ENCODE data around the gene PLB1.
"Not testable (repeated sequence)": the region's sequence is repeated elsewhere in the genome, so short reads cannot be mapped to it uniquely, and the experiment has no call there.

The PLB1 gene

GRCh38 chr2:28533044-28533680, 37.3 kb downstream of the PLB1 start:
- no peak for DNase-seq (ENCODE audit: low read depth)

- no peak for DNase-seq (ENCODE audit: low read depth)
Observed at GRCh38 chr2:28534817-28535216, 39.0 kb downstream of the PLB1 start.

DNA sequence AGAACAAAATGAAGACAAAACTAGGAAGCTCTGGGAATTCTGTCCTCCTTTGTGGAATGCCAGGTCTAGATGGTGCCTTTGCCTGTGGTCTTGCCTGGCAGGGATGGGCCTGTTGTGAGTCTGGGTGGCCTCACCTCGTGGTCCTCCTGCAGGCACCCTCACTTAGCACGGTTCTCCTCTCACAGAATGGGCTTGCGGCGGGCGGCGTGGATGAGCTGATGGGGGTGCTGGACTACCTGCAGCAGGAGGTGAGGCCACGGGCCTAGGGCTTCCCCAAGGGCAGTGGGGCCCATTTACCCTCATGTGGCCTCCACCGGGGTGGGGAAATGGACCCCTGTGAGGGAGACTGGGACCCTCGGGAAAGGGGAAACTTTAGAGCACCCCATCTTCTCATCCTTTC, 42.3 kb downstream of the PLB1 start:
- no peak for DNase-seq (ENCODE audit: low read depth)

GRCh38 chr2:28538652-28539051, 42.8 kb downstream of the PLB1 start:
- DNase-seq (ENCODE audit: low read depth), result no peak

DNA sequence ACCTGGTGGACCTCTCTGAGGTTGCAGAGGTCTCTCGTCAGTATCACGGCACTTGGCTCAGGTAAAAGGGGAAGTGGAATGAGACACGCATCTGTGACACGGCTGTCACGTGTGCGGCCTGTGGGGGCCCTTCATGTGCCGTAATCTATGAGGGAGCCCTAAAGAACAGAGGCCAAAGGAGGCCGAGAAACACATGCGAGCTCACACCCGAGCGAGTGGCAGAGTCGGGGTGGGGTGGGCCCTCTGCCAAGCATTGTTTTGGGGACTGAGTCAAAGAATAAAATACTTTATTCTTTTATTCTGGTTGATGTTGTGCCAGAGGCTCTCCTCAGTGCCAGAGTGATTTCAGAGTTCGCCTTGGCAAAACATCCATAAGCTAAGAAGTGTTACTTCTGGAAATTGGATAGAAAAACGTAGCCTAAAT, 43.3 kb downstream of the PLB1 start:
- no peak for DNase-seq (ENCODE audit: low read depth)

DNA sequence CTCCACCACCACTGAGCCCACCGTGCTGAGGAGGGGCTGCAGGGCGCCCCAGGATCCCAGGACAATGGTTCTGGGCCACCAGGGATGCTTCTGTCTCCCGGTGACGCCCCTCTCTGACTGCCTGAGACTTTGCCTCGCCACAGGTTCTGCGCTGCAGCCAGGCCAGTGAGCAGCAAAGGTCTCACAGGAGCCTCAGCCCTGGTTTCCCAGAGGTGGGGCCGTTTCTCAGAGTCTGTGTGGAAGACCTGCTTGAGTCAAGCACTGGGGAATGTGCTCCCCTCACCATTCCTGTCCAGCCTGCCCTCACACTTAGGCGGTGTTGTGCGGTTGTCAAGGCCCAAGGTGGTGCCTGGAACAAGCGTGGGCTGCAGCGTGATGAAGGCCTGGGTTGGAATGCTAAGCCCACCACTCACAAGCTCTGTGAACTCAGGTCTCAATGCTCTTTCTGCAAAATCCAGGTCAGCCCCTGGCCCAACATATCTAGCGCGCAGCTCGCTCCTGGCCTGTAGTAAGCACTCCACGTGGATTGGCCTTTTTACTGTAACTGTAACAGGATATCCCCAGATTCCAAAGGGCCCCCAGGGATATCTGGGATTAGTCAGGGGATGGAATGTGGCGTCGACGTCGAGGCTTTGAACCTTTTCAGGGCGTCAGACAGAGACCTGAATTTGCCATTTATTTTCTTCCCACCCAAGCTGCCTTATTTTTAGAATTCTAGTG, 47.6 kb downstream of the PLB1 start:
- DNase-seq (ENCODE audit: low read depth), result no peak

- no peak for DNase-seq (ENCODE audit: low read depth)
Observed at GRCh38 chr2:28544036-28544346, 48.1 kb downstream of the PLB1 start.

DNA sequence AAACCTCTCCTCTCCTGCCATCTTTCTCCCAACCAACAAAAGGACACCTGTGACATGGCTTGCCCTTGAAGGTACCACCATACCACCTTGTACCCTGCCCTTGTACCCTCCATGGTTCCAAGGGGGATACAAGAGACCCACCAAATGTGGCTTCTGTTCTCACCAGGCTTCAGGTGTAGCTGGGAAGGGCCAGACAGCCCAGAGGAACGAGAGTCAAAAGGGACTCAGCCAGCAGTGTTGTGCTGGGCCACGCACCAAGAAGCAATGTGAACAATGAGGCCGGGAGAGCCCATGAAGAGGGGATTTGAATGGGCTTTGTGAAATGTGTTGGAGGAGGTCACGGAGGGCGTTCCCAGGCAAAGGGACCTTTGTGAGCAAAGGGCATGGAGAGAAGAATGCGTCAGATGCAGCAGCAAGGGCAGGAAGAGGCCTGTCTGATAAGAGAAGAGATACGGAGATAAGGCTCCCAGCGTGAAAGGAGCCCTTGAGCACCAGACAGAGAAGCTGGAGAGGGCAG, 48.6 kb downstream of the PLB1 start:
- DNase-seq (ENCODE audit: low read depth), result no peak

DNA sequence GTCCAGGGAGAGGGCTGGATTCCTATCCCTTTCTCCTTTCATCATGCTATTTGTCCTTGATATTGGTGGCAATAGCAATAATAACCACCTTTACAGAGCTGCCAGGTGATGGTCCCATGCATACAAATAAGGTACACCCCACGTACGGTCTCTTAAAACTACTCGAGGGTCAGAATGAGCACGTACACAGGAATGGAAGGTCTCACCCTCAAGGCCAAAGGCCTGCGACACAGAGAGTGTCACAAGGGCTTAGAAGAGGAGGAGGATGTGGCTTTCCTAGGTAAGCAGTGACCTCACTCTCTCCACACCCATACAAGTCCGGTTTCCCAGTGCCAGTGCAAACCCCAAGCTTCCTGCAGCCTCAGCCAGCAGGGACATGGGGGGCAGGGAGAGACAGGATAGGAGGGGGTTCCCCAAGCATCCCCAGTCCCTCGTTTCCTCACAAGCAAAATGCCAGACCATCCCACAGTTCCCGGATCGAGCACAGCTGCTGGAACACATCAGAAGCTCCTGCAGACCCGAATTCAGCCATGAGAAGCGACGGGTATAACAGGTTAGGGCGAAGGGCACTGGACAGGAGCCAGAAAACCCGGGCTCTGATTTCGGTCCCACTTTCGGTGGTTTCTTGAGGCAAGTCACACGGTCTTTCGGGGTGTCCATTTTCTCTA, 49.2 kb downstream of the PLB1 start:
- no peak for DNase-seq (ENCODE audit: low read depth)

DNA sequence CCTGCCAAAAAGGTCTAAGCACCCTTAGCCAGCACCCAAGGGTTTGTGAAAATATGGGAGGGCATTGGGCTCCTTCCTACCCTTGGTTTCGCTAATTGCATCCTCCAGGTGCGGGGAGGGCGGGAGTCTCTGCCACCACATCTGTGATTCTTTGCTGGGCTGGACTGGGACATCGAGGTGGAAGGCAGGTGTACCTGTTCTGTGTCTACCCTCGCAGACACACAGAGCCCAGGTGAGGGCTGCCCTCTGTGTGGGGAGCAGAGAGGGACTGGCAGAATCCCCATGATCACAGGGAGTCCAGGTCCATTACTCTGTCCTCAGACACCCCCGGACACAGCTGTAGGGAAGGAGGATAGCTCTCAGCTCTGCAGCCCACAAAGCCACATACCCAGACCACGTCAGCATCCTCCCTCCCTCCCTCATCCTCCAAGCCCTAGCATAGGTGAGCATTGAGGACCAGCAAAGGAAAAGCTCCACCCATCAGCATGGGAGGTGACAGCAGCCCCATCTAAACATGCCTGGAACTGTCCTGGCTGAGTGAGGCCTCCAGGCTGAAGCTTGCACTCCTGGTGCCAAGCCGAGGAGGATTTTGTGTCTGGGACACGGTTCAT, 49.8 kb downstream of the PLB1 start:
- DNase-seq (ENCODE audit: low read depth), result no peak

GRCh38 chr2:28546242-28546641, 50.4 kb downstream of the PLB1 start:
- no peak for DNase-seq (ENCODE audit: low read depth)

DNA sequence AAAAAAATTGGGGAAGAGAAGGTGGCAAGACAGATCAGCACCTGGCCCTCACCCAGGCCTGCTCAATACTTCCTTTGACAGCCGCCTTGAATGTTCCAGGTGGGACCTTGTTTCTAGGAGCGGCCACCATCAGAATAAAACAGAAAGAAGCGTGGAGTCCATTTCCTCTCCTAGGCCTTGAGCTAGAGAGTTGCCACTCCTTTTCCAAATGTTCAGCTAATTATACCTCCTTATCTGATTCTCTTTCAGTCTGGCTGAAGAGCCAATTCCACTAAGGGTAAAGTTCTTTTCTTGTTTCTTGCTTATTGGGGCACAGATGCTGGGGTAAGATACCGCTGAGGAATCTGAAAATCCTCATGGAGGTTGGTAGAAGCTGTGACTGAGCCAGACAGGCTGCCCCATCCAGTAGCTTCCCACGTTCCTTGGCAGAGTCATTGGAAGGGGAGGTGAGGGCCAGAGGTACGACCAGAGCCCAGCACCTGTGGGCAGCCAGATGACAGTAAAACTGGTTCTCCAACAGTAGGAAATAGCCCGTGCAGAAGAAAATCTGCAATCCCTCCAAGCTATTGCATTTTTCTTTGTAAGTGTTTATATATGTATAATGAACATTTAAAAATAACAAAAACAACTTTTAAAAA, 51.5 kb downstream of the PLB1 start:
- no peak for DNase-seq (ENCODE audit: low read depth)

DNA sequence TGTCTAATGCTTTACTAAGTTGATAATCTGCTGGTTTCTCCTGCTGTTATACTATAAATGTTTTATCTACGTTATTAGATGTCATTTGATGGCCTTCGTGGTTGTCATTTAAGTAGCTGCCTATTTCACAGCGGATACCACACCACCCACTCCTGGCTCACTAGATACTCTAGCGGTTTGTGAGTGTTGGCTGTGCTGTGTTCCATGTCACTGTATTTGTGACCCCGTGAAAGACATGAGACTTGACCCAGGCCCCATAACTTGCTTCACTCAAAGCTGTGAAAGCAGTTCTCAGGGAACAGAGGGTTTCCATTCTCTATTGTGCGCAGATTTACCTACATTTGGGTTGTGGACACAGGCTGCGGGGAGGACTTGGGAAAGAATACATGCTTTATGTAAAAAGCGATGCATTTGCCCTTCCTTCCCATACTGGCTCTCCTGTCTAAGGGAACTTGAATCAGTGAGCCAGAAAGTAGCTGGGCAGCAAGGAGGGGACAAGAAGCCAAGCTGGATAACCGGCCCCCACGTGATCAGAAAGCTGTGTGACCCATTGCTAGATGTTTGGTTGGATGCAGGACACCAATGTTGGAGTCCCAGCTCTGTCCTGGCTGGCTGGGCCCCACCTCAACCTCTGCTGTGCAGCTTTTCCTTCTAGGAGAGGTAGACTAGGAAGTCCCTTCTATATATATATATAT, 52.2 kb downstream of the PLB1 start:
- no peak for DNase-seq (ENCODE audit: low read depth)

DNA sequence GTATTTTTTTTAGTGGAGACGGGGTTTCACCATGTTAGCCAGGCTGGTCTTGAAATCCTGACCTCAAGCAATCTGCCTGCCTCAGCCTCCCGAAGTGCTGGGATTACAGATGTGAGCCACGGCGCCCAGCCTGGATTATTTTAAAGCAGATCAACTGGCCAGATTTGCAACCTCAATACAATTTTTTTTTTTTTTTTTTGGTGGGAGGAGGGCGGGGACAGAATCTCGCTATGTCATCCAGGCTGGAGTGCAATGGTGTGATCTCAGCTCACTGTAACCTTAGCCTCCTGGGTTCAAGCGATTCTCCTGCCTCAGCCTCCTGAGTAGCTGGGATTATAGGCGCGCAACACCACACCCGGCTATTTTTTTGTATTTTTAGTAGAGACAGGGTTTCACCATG, 54.5 kb downstream of the PLB1 start:
- DNase-seq (ENCODE audit: low read depth), result not testable (repeated sequence)

DNA sequence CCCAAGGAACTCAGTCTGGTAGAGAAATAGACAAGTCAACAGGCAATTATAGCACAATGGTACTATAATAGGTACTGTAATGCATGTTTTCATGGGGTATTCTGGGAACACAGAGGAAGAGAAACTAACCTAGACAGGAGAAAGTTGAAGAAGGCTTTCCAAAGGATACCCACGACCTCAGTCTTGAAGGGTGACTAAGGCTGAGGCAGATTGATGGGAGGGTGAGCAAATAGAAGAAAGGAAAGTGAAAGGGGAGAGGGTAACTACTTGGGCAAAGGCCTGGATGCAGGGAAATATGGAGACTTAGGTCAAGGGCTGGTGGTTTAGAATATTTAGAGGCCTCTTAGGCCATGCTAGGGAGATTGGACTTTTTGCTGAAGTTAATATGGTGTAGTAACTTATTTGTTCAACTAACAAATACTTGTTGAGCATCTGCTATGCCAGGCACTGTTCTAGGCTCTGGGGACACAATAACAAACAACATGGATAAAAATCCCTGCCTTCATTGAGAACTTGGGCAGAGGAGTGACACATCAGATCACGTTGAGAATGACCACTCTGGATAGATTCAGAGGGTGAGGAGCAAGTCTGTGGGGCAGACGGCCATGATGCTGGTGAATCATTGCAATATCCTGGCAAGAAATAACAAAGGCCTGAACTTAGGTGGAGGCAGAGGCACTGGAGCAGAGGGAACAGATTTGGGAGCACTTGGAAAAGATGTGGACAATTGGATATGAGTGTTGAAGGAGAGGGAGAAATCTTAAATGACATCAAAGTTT, 56.4 kb downstream of the PLB1 start:
- DNase-seq (ENCODE audit: low read depth), result no peak

GRCh38 chr2:28556303-28556702, 60.4 kb downstream of the PLB1 start:
- no peak for DNase-seq (ENCODE audit: low read depth)

GRCh38 chr2:28557389-28558131, 61.7 kb downstream of the PLB1 start:
- DNase-seq (ENCODE audit: low read depth), result no peak

- no peak for DNase-seq (ENCODE audit: low read depth)
Observed at GRCh38 chr2:28558158-28558820, 62.4 kb downstream of the PLB1 start.

DNA sequence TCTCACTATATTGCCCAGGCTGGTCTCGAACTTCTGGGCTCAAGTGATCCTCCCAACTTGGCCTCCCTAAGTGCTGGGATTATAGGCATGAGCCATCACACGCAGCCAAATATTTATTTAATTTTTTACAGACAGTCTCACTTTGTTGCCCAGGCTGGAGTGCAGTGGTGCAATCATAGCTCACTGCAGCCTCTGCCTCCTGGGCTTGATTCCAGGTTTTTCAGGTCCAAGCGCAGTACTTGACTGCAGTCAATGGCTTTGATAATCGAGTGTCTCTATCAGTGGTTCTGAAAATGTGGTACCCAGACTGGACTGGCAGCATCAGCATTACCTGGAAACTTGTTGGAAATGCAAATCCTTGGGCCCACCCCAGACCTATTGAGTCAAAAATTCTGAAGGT, 63.1 kb downstream of the PLB1 start:
- DNase-seq (ENCODE audit: low read depth), result no peak

DNA sequence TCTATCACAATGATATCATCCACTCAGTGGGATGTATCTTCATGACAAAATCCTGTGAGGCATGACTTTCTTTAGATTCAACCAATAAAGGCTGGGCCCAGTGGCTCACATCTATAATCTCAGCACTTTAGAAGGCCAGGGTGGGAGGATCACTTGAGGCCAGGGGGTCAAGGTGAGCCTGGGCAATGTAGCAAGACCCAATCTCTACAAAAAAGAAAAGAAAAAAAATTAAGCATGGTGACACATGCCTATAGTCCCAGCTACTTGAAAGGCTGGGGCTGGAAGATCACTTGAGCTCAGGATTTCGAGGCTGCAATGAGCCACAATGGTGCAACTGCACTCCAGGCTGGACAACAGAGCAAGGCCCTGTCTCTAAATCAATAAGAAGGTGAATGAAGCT, 68.0 kb downstream of the PLB1 start:
- no peak for DNase-seq (ENCODE audit: low read depth)
